Thyroid gland (tissue), 4 donors: Measurements from ENCODE around the gene XKR3. TPM values are rescaled to one million over a fixed set of nuclear protein-coding genes. Genes with fewer than 3 reads are reported as not detected.

Experiments
- DNase-seq, 2 donors: peaks; one replicate each; pipeline ENCODE4 v3.0.0-alpha.2; 2019
- H3K27ac ChIP-seq, 3 donors: fragments of 200-600 bp; sonication (generic); 1 replicate in 2 of 3; 2 replicates in 1 of 3; pipeline ENCODE4 v1.5.1; 2016 to 2019; ENCODE audit warnings: mild to moderate bottlenecking in 1 of 3, moderate library complexity in 1 of 3
- H3K27me3 ChIP-seq: fragments of 200-600 bp; sonication (generic); one replicate; pipeline ENCODE4 v1.5.1; 2019
- H3K36me3 ChIP-seq, 2 donors: fragments of 200-600 bp; sonication (generic); one replicate each; pipeline ENCODE4 v1.5.1; 2016 to 2019
- H3K4me1 ChIP-seq, 2 donors: fragments of 200-600 bp; sonication (generic); one replicate each; pipeline ENCODE4 v1.5.1; 2017 to 2019
- H3K4me3 ChIP-seq, 3 donors: fragments of 200-600 bp; sonication (generic); replicated peaks in 1 of 3; 1 replicate in 2 of 3; 2 replicates in 1 of 3; pipeline ENCODE4 v1.5.1; 2016; ENCODE audit warnings: mild to moderate bottlenecking in 1 of 3
- H3K9me3 ChIP-seq: fragments of 200-600 bp; sonication (generic); one replicate; pipeline ENCODE4 v1.5.1; 2017
- CTCF ChIP-seq, 6 experiments: fragments of 200-600 bp in 3 of 6; fragments of 450-650 bp in 3 of 6; sonication (generic) in 3 of 6; IDR thresholded peaks; one replicate each; pipeline ENCODE4 v1.5.1; 2016 to 2019; ENCODE audit warnings: antibody characterized with exemption in 6 of 6, mild to moderate bottlenecking in 2 of 6, inconsistent platforms in 1 of 6, moderate library complexity in 1 of 6
- POLR2A ChIP-seq, 2 donors: fragments of 450-650 bp; IDR thresholded peaks; one replicate each; pipeline ENCODE4 v1.6.1; 2017; ENCODE audit warnings: antibody characterized with exemption in 2 of 2, mild to moderate bottlenecking in 2 of 2, moderate library complexity in 1 of 2
- WGBS, 2 donors: methylation state at CpG; one replicate each; pipeline ENCODE4 v1.1.5; 2017; 5-methylcytosine and 5-hydroxymethylcytosine counted together
- intact Hi-C: fragments of 100-400 bp; cut with DNase I; formaldehyde crosslinking; loops from one replicate; pipeline ENCODE4 v1.15.1; 2023
- total RNA-seq, 4 donors: library from RNA; depleted of rRNA; stranded (reverse); fragments of >200 nt; gene quantifications; one replicate each; pipeline ENCODE4 v1.2.3, GENCODE V29; 2016

The XKR3 gene
- total RNA-seq, 4 donors from 2014 or later = not detected

GRCh38 chr22:16847271-16847670 is 22.1 kb upstream of the XKR3 start:
- Histone ChIP-seq H3K27me3 (no peaks in the 10 kb centered on the region), H3K36me3 (no peaks in the 10 kb centered on the region), H3K9me3 (peaks cover 3% of the 10 kb centered on the region), H3K27ac (no peak overlapping the region), H3K4me3 (no peak overlapping the region), H3K4me1 (no peaks in the 10 kb centered on the region)
- WGBS, 2 donors = 70 to 95% methylated on average over 1 of the region's 1 CpG
- TF ChIP-seq CTCF (IDR thresholded peaks at IDR 0.05) (no peak), POLR2A (IDR thresholded peaks at IDR 0.05) (no peak)
- no peak for DNase-seq
- intact Hi-C loops = no loop called here

GRCh38 chr22:16845881-16846280 is 20.7 kb upstream of the XKR3 start:
- Histone ChIP-seq H3K4me1 (no peaks in the 10 kb centered on the region), H3K27ac (no peak overlapping the region), H3K27me3 (no peaks in the 10 kb centered on the region), H3K9me3 (peaks cover 3% of the 10 kb centered on the region), H3K4me3 (no peak overlapping the region), H3K36me3 (no peaks in the 10 kb centered on the region)
- WGBS, 2 donors = 74 to 93% methylated on average over 2 to 3 of the region's 7 CpGs
- no peak for DNase-seq
- TF ChIP-seq POLR2A (IDR thresholded peaks at IDR 0.05) (no peak), CTCF (IDR thresholded peaks at IDR 0.05) (no peak)
- intact Hi-C loops = no loop called here

- Histone ChIP-seq H3K27me3 (no peaks in the 10 kb centered on the region), H3K27ac (no peak overlapping the region), H3K4me1 (no peaks in the 10 kb centered on the region), H3K9me3 (peaks cover 3% of the 10 kb centered on the region), H3K36me3 (no peaks in the 10 kb centered on the region), H3K4me3 (no peak overlapping the region)
- 89 to 93% methylated on average over 4 to 7 of the region's 7 CpGs for WGBS, 2 donors
- no peak for TF ChIP-seq CTCF (IDR thresholded peaks at IDR 0.05)
- TF ChIP-seq POLR2A (IDR thresholded peaks at IDR 0.05) = no peak
- DNase-seq = no peak
- intact Hi-C loops = no loop called here
Observed at GRCh38 chr22:16845465-16845864, 20.3 kb upstream of the XKR3 start.

GRCh38 chr22:16844529-16844928 is 19.3 kb upstream of the XKR3 start:
- Histone ChIP-seq H3K4me1 (no peaks in the 10 kb centered on the region), H3K4me3 (no peak overlapping the region), H3K27me3 (no peaks in the 10 kb centered on the region), H3K36me3 (no peaks in the 10 kb centered on the region), H3K27ac (no peak overlapping the region), H3K9me3 (peaks cover 3% of the 10 kb centered on the region)
- no peak for DNase-seq
- intact Hi-C loops = no loop called here
- 82 to 83% methylated on average over 6 to 7 of the region's 7 CpGs for WGBS, 2 donors
- TF ChIP-seq CTCF (IDR thresholded peaks at IDR 0.05) (no peak), POLR2A (IDR thresholded peaks at IDR 0.05) (no peak)

DNA sequence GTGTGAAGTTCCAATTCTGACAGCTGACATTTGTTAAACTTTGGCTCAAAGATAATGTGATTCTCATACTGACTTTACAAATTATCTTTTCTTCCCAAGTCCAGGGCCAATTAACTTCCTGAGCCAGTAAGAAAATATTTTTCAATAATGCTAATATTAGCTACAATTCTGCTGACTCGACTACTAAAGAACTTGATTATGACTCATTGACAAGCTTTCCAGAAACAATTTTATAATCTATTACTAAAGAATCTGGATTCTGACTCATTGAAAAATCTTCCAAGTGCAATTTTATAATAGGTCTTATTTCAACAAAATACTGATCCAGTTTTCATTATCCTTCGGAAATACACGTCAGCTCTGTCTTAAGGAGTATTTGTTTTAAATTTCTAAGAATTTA is 12.9 kb upstream of the XKR3 start:
- Histone ChIP-seq H3K27ac (no peak overlapping the region), H3K4me3 (no peak overlapping the region), H3K27me3 (no peaks in the 10 kb centered on the region), H3K4me1 (no peaks in the 10 kb centered on the region), H3K9me3 (no peaks in the 10 kb centered on the region), H3K36me3 (no peaks in the 10 kb centered on the region)
- TF ChIP-seq CTCF (IDR thresholded peaks at IDR 0.05) (no peak), POLR2A (IDR thresholded peaks at IDR 0.05) (no peak)
- 69 to 81% methylated on average over 3 of the region's 3 CpGs for WGBS, 2 donors
- no peak for DNase-seq
- intact Hi-C loops = no loop called here
